OCI-LY1 (cell line): ENCODE measurements around the gene SGCD.

Experiments used
- EZH2 ChIP-seq: fragments of 200-600 bp; sonication (generic), shearing (Covaris generic); IDR thresholded peaks from 2 replicates; pipeline ENCODE4 v1.8.0; 2017; ENCODE audit warnings: borderline replicate concordance, mixed run types, mild to moderate bottlenecking, antibody characterized with exemption, low read length, moderate library complexity, mixed read lengths
- TF ChIP-seq, protein P1 (sequence below): fragments of 200-600 bp; sonication (generic), shearing (Covaris generic); IDR thresholded peaks from 2 replicates; pipeline ENCODE4 v1.5.1; 2017; ENCODE audit warnings: mild to moderate bottlenecking, antibody characterized with exemption, low read length, moderate library complexity, mixed read lengths

DNA sequence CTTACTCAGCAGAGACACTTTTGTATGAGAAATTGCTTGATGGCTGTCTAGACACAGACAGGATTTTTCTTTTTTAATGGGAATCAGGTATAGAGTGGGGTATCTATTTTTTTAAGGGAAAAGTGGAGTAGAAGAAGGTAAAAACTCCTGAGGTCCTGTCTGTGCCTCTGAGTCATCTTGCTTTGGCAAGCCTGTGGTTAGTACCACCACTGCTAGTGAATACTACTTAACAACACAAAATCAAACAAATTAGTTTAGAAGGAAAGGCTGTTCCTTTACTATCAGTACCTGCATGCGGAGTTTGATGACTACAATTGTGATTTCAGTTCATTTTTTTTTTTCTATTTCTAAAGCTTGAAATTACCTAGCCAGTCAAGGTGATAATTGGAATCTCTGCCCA is 372.2 kb downstream of the SGCD start:
- TF ChIP-seq EZH2 = no peak
- TF ChIP-seq, protein P1, sequence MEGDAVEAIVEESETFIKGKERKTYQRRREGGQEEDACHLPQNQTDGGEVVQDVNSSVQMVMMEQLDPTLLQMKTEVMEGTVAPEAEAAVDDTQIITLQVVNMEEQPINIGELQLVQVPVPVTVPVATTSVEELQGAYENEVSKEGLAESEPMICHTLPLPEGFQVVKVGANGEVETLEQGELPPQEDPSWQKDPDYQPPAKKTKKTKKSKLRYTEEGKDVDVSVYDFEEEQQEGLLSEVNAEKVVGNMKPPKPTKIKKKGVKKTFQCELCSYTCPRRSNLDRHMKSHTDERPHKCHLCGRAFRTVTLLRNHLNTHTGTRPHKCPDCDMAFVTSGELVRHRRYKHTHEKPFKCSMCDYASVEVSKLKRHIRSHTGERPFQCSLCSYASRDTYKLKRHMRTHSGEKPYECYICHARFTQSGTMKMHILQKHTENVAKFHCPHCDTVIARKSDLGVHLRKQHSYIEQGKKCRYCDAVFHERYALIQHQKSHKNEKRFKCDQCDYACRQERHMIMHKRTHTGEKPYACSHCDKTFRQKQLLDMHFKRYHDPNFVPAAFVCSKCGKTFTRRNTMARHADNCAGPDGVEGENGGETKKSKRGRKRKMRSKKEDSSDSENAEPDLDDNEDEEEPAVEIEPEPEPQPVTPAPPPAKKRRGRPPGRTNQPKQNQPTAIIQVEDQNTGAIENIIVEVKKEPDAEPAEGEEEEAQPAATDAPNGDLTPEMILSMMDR = no peak
